SU-DHL-6 (cell line): ENCODE measurements around the gene MIER2.

Source experiments
- H2AFZ ChIP-seq: fragments of 200-600 bp; sonication (generic); 2 replicates; pipeline ENCODE4 v1.6.1; 2014; ENCODE audit warnings: low read depth, mild to moderate bottlenecking, moderate library complexity, mixed read lengths, antibody characterized with exemption, low read length; ENCODE audit not compliant: severe bottlenecking
- H3F3A ChIP-seq: fragments of 200-600 bp; shearing (Covaris generic); 2 replicates; pipeline ENCODE4 v1.6.0; 2016; ENCODE audit warnings: antibody characterized with exemption, mild to moderate bottlenecking; ENCODE audit not compliant: insufficient read depth
- H3K27ac ChIP-seq: fragments of 200-600 bp; sonication (generic); 2 replicates; pipeline ENCODE4 v1.5.1; 2016; ENCODE audit warnings: low read depth, mild to moderate bottlenecking, low read length, moderate library complexity, mixed read lengths
- H3K27me3 ChIP-seq: fragments of 200-600 bp; sonication (generic), shearing (Covaris generic); 2 replicates; pipeline ENCODE4 v1.6.0; 2014; ENCODE audit warnings: mild to moderate bottlenecking, low read length
- H3K36me3 ChIP-seq: fragments of 200-600 bp; sonication (generic); 2 replicates; pipeline ENCODE4 v1.6.1; 2014; ENCODE audit warnings: mild to moderate bottlenecking, low read length, mixed read lengths
- H3K4me2 ChIP-seq: fragments of 300-600, 200-600 bp; shearing (Covaris generic), sonication (generic); 2 replicates; pipeline ENCODE4 v1.6.0; 2014; ENCODE audit warnings: low read length, low read depth, mild to moderate bottlenecking; ENCODE audit not compliant: poor library complexity, severe bottlenecking
- H3K4me3 ChIP-seq: fragments of 200-600 bp; sonication (generic); 2 replicates; pipeline ENCODE4 v1.5.1; 2014; ENCODE audit warnings: antibody characterized with exemption, low read length, mild to moderate bottlenecking, mixed read lengths; ENCODE audit not compliant: insufficient read depth, poor library complexity, severe bottlenecking
- H3K79me2 ChIP-seq: fragments of 200-600 bp; sonication (generic); 2 replicates; pipeline ENCODE4 v1.6.1; 2014; ENCODE audit warnings: mild to moderate bottlenecking, low read length, moderate library complexity; ENCODE audit not compliant: insufficient read depth
- H3K9ac ChIP-seq: fragments of 200-600 bp; sonication (generic); 2 replicates; pipeline ENCODE4 v1.7.0; 2014; ENCODE audit warnings: mild to moderate bottlenecking, low read length
- H3K9me2 ChIP-seq: fragments of 200-600 bp; sonication (generic); replicated peaks from 2 replicates; pipeline ENCODE4 v1.6.1; 2014; ENCODE audit warnings: low read length; ENCODE audit not compliant: insufficient read depth
- H3K9me3 ChIP-seq: fragments of 200-600 bp; sonication (generic); 2 replicates; pipeline ENCODE4 v1.6.1; 2014; ENCODE audit warnings: low read length, mixed read lengths; ENCODE audit not compliant: insufficient read depth
- H4K20me1 ChIP-seq: fragments of 200-600 bp; sonication (generic); 2 replicates; pipeline ENCODE4 v1.6.1; 2014; ENCODE audit warnings: low read depth, mild to moderate bottlenecking, antibody characterized with exemption, low read length, moderate library complexity, mixed read lengths
- CTCF ChIP-seq: fragments of 200-600 bp; sonication (generic); IDR thresholded peaks from one replicate; pipeline ENCODE4 v1.5.1; 2017; ENCODE audit warnings: antibody characterized with exemption, mild to moderate bottlenecking, low read length, moderate library complexity; ENCODE audit not compliant: insufficient read depth, poor library complexity, severe bottlenecking
- EZH2phosphoT487 ChIP-seq: fragments of 200-600 bp; sonication (generic), shearing (Covaris generic); conservative IDR thresholded peaks from 2 replicates; pipeline ENCODE4 v1.6.1; 2018; ENCODE audit warnings: mild to moderate bottlenecking, antibody characterized with exemption, low read length, moderate library complexity, mixed read lengths

The MIER2 gene

GRCh38 chr19:279656-280055, 64.9 kb downstream of the MIER2 start:
- no peaks in the 10 kb centered on the region for H4K20me1 ChIP-seq
- H3K4me2 ChIP-seq: no peak overlapping the region
- no peaks in the 10 kb centered on the region for H3K79me2 ChIP-seq
- no peaks in the 10 kb centered on the region for H3F3A ChIP-seq
- no peak overlapping the region for H3K27ac ChIP-seq
- TF ChIP-seq EZH2phosphoT487: no peak
- no peak for TF ChIP-seq CTCF
- H3K4me3 ChIP-seq: no peak overlapping the region
- no peaks in the 10 kb centered on the region for H3K9me2 ChIP-seq
- H3K9ac ChIP-seq: no peak overlapping the region
- no peaks in the 10 kb centered on the region for H3K36me3 ChIP-seq
- H3K27me3 ChIP-seq: no peaks in the 10 kb centered on the region
- no peak overlapping the region for H2AFZ ChIP-seq
- no peaks in the 10 kb centered on the region for H3K9me3 ChIP-seq

- no peaks in the 10 kb centered on the region for H3K9me2 ChIP-seq
- H4K20me1 ChIP-seq: no peaks in the 10 kb centered on the region
- H3K36me3 ChIP-seq: no peaks in the 10 kb centered on the region
- no peaks in the 10 kb centered on the region for H3F3A ChIP-seq
- H2AFZ ChIP-seq: no peak overlapping the region
- H3K27me3 ChIP-seq: no peaks in the 10 kb centered on the region
- no peaks in the 10 kb centered on the region for H3K9me3 ChIP-seq
- H3K4me3 ChIP-seq: no peak overlapping the region
- no peak overlapping the region for H3K4me2 ChIP-seq
- H3K79me2 ChIP-seq: no peaks in the 10 kb centered on the region
- no peak for TF ChIP-seq CTCF
- H3K9ac ChIP-seq: no peak overlapping the region
- no peak overlapping the region for H3K27ac ChIP-seq
These were observed 65.4 kb downstream of the MIER2 start for GRCh38 chr19:279231-279630.

- H3K4me2 ChIP-seq: no peak overlapping the region
- H3K36me3 ChIP-seq: no peaks in the 10 kb centered on the region
- H3F3A ChIP-seq: no peaks in the 10 kb centered on the region
- no peaks in the 10 kb centered on the region for H3K79me2 ChIP-seq
- TF ChIP-seq EZH2phosphoT487 (no peak), CTCF (no peak)
- H3K9ac ChIP-seq: no peak overlapping the region
- H3K4me3 ChIP-seq: no peak overlapping the region
- H3K27me3 ChIP-seq: no peaks in the 10 kb centered on the region
- no peak overlapping the region for H2AFZ ChIP-seq
- no peaks in the 10 kb centered on the region for H4K20me1 ChIP-seq
- no peak overlapping the region for H3K27ac ChIP-seq
- H3K9me3 ChIP-seq: no peaks in the 10 kb centered on the region
- no peaks in the 10 kb centered on the region for H3K9me2 ChIP-seq
These were observed 66.9 kb downstream of the MIER2 start for GRCh38 chr19:277581-278165.

GRCh38 chr19:277131-277530, 67.5 kb downstream of the MIER2 start:
- Histone ChIP-seq H3K4me2 (no peak overlapping the region), H3K4me3 (no peak overlapping the region), H3K79me2 (no peaks in the 10 kb centered on the region), H3K27ac (no peak overlapping the region), H3K9me3 (no peaks in the 10 kb centered on the region), H4K20me1 (no peaks in the 10 kb centered on the region), H3K9me2 (no peaks in the 10 kb centered on the region), H3K9ac (no peak overlapping the region), H2AFZ (no peak overlapping the region), H3K36me3 (no peaks in the 10 kb centered on the region), H3K27me3 (no peaks in the 10 kb centered on the region), H3F3A (no peaks in the 10 kb centered on the region)
- TF ChIP-seq CTCF (no peak), EZH2phosphoT487 (no peak)
